Thyroid gland (tissue), 4 donors: ENCODE data around the gene ZSCAN2. TPM values are rescaled to one million over a fixed set of nuclear protein-coding genes. Genes with fewer than 3 reads are reported as not detected.

ENCODE experiments used
- DNase-seq, 2 donors: peaks; one replicate each; pipeline ENCODE4 v3.0.0-alpha.2; 2019
- H3K27ac ChIP-seq, 3 donors: fragments of 200-600 bp; sonication (generic); 1 replicate in 2 of 3; 2 replicates in 1 of 3; pipeline ENCODE4 v1.5.1; 2016 to 2019; ENCODE audit warnings: mild to moderate bottlenecking in 1 of 3, moderate library complexity in 1 of 3
- H3K27me3 ChIP-seq: fragments of 200-600 bp; sonication (generic); one replicate; pipeline ENCODE4 v1.5.1; 2019
- H3K36me3 ChIP-seq, 2 donors: fragments of 200-600 bp; sonication (generic); one replicate each; pipeline ENCODE4 v1.5.1; 2016 to 2019
- H3K4me1 ChIP-seq, 2 donors: fragments of 200-600 bp; sonication (generic); one replicate each; pipeline ENCODE4 v1.5.1; 2017 to 2019
- H3K4me3 ChIP-seq, 3 donors: fragments of 200-600 bp; sonication (generic); replicated peaks in 1 of 3; 1 replicate in 2 of 3; 2 replicates in 1 of 3; pipeline ENCODE4 v1.5.1; 2016; ENCODE audit warnings: mild to moderate bottlenecking in 1 of 3
- H3K9me3 ChIP-seq: fragments of 200-600 bp; sonication (generic); one replicate; pipeline ENCODE4 v1.5.1; 2017
- POLR2A ChIP-seq, 2 donors: fragments of 450-650 bp; IDR thresholded peaks; one replicate each; pipeline ENCODE4 v1.6.1; 2017; ENCODE audit warnings: antibody characterized with exemption in 2 of 2, mild to moderate bottlenecking in 2 of 2, moderate library complexity in 1 of 2
- WGBS, 2 donors: methylation state at CpG; one replicate each; pipeline ENCODE4 v1.1.5; 2017; 5-methylcytosine and 5-hydroxymethylcytosine counted together
- intact Hi-C: fragments of 100-400 bp; cut with DNase I; formaldehyde crosslinking; loops from one replicate; pipeline ENCODE4 v1.15.1; 2023
- total RNA-seq, 4 donors: library from RNA; depleted of rRNA; stranded (reverse); fragments of >200 nt; gene quantifications; one replicate each; pipeline ENCODE4 v1.2.3, GENCODE V29; 2016
- TF ChIP-seq, protein P1 (sequence below), 6 experiments: fragments of 200-600 bp in 3 of 6; fragments of 450-650 bp in 3 of 6; sonication (generic) in 3 of 6; IDR thresholded peaks; one replicate each; pipeline ENCODE4 v1.5.1; 2016 to 2019; ENCODE audit warnings: antibody characterized with exemption in 6 of 6, mild to moderate bottlenecking in 2 of 6, inconsistent platforms in 1 of 6, moderate library complexity in 1 of 6

Gene ZSCAN2
- total RNA-seq, 4 donors from 2014 or later: 9.1 to 22.7 (median 11.7) TPM

DNA sequence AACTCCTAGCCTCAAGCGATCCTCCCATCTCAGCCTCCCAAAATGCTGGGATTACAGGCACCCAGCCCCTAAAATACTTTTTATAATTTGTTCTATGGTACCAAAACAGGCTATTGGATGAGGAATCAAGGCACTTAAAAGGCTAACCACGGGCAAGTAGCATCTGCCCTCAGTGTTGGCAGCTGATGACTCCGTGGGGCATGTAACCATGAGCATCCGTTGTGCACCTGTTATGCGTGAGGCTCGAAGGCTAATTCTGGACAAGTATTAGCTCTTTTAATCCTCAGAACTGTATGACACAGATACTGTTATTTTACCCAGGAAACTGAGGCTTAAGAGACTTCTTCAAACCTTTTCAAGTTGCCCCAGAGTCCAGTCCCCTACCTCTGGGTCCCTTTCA is 43.0 kb downstream of the ZSCAN2 start:
- Histone ChIP-seq H3K4me3 (no peak overlapping the region), H3K36me3 (peaks cover 78 to 81% of the 10 kb centered on the region in 2 donors), H3K27ac (no peak overlapping the region), H3K9me3 (no peaks in the 10 kb centered on the region), H3K4me1 (peaks cover 3 to 7% of the 10 kb centered on the region in 2 donors), H3K27me3 (no peaks in the 10 kb centered on the region)
- DNase-seq: no peak
- intact Hi-C loops: loop anchor here (5.0 kb wide), 1 partner anchor 42 kb away; the partner anchor contains the start of gene ZSCAN2
- TF ChIP-seq POLR2A (IDR thresholded peaks at IDR 0.05): no peak
- TF ChIP-seq, protein P1, sequence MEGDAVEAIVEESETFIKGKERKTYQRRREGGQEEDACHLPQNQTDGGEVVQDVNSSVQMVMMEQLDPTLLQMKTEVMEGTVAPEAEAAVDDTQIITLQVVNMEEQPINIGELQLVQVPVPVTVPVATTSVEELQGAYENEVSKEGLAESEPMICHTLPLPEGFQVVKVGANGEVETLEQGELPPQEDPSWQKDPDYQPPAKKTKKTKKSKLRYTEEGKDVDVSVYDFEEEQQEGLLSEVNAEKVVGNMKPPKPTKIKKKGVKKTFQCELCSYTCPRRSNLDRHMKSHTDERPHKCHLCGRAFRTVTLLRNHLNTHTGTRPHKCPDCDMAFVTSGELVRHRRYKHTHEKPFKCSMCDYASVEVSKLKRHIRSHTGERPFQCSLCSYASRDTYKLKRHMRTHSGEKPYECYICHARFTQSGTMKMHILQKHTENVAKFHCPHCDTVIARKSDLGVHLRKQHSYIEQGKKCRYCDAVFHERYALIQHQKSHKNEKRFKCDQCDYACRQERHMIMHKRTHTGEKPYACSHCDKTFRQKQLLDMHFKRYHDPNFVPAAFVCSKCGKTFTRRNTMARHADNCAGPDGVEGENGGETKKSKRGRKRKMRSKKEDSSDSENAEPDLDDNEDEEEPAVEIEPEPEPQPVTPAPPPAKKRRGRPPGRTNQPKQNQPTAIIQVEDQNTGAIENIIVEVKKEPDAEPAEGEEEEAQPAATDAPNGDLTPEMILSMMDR (IDR thresholded peaks at IDR 0.05): no peak
- 91 to 93% methylated on average over 6 of the region's 6 CpGs for WGBS, 2 donors

GRCh38 chr15:84645496-84645895 is 44.7 kb downstream of the ZSCAN2 start:
- Histone ChIP-seq H3K27ac (no peak overlapping the region), H3K36me3 (peaks cover 68 to 76% of the 10 kb centered on the region in 2 donors)
- 94 to 95% methylated on average over 4 to 10 of the region's 10 CpGs for WGBS, 2 donors

GRCh38 chr15:84645997-84646396 is 45.2 kb downstream of the ZSCAN2 start:
- intact Hi-C loops: no loop called here
- Histone ChIP-seq H3K27ac (no peak overlapping the region), H3K4me3 (no peak overlapping the region), H3K27me3 (no peaks in the 10 kb centered on the region), H3K9me3 (no peaks in the 10 kb centered on the region), H3K4me1 (peaks cover 4 to 16% of the 10 kb centered on the region in 2 donors), H3K36me3 (peaks cover 63 to 78% of the 10 kb centered on the region in 2 donors)
- no peak for DNase-seq
- WGBS, 2 donors: 95% methylated on average over 9 to 10 of the region's 10 CpGs
- no peak for TF ChIP-seq POLR2A (IDR thresholded peaks at IDR 0.05)
- TF ChIP-seq, protein P1 (IDR thresholded peaks at IDR 0.05): no peak

More at GRCh38 chr15:84645496-84645895, 44.7 kb downstream of the ZSCAN2 start:
- Histone ChIP-seq H3K4me1 (peaks cover 4 to 16% of the 10 kb centered on the region in 2 donors), H3K9me3 (no peaks in the 10 kb centered on the region), H3K4me3 (no peak overlapping the region), H3K27me3 (no peaks in the 10 kb centered on the region)
- TF ChIP-seq, protein P1 (IDR thresholded peaks at IDR 0.05): no peak
- TF ChIP-seq POLR2A (IDR thresholded peaks at IDR 0.05): no peak
- intact Hi-C loops: no loop called here
- no peak for DNase-seq

- intact Hi-C loops: no loop called here
- H3K27ac ChIP-seq: no peak overlapping the region
- no peak for TF ChIP-seq POLR2A (IDR thresholded peaks at IDR 0.05)
- TF ChIP-seq, protein P1 (IDR thresholded peaks at IDR 0.05): no peak
- no peak for DNase-seq
- H3K4me1 ChIP-seq: peaks cover 4 to 23% of the 10 kb centered on the region in 2 donors
- H3K4me3 ChIP-seq: no peak overlapping the region
- peaks cover 54 to 71% of the 10 kb centered on the region in 2 donors for H3K36me3 ChIP-seq
- no peaks in the 10 kb centered on the region for H3K9me3 ChIP-seq
- no peaks in the 10 kb centered on the region for H3K27me3 ChIP-seq
Observed at GRCh38 chr15:84647726-84648125, 46.9 kb downstream of the ZSCAN2 start.

GRCh38 chr15:84648539-84648938 is 47.7 kb downstream of the ZSCAN2 start:
- H3K36me3 ChIP-seq: peaks cover 47 to 63% of the 10 kb centered on the region in 2 donors
- peak; percentile 92 to 94 for DNase-seq
- H3K27me3 ChIP-seq: no peaks in the 10 kb centered on the region
- no peaks in the 10 kb centered on the region for H3K9me3 ChIP-seq
- 44 to 52% methylated on average over 3 of the region's 3 CpGs for WGBS, 2 donors
- no peak overlapping the region for H3K4me3 ChIP-seq
- intact Hi-C loops: no loop called here
- TF ChIP-seq, protein P1 (IDR thresholded peaks at IDR 0.05): no peak
- no peak for TF ChIP-seq POLR2A (IDR thresholded peaks at IDR 0.05)
- H3K4me1 ChIP-seq: peaks cover 12 to 31% of the 10 kb centered on the region in 2 donors
- peak overlapping the region in 1 of 3 donors; percentile 2 for H3K27ac ChIP-seq
